DMS153 (cell line): ENCODE results near the gene FAM83E.
"Not testable (repeated sequence)": the region's sequence is repeated elsewhere in the genome, so short reads cannot be mapped to it uniquely, and the experiment has no call there.

Experiments used
- DNase-seq: peaks from one replicate; lab custom pipeline; 2025; lab: John Stamatoyannopoulos, UW

FAM83E gene

DNA sequence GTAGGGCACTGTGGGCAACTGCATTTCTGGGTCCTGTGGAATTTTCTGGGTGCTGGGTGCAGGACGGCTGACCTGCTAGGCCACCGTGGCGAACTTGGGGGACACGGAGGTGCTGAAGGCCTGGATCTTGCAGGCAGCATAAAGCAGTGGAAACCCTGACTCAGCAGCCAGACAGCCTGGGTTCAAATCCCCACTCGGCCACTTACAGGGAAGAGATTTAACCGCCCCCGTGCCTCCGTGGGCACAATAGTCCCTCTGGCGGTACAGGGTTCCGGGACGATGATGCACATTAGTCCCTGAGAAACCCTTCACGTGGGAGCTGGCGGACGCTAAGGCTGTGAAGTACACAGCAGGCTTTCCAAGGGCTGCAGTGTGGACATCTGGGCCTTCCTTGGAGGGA, 3.0 kb downstream of the FAM83E start:
- DNase-seq, result no peak

DNA sequence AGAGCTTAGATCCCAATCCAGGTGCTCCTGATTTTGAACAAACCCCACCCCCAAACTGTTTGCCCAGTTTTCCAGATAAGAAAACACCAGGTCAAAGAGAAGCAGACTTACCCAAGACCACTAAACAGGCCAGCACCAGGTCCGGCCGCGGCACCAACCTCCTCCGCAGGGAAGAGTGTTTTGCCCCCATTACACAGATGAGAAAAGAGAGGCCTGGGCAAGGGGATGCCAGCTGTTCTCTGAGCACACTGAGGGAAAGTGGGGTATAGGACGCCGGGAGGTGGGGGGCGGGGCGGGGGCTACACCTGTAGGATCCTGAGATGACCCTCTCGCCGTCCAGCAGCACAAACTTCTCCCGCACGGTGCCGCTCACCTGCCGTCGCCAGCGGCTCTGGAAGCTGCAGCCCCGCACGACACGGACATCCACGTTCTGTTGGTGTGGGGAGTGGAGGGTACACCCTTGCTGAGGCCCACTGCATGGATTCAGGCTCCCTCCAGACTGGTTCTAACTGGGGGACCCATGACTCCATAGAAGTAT, 5.2 kb downstream of the FAM83E start:
- no peak for DNase-seq

DNA sequence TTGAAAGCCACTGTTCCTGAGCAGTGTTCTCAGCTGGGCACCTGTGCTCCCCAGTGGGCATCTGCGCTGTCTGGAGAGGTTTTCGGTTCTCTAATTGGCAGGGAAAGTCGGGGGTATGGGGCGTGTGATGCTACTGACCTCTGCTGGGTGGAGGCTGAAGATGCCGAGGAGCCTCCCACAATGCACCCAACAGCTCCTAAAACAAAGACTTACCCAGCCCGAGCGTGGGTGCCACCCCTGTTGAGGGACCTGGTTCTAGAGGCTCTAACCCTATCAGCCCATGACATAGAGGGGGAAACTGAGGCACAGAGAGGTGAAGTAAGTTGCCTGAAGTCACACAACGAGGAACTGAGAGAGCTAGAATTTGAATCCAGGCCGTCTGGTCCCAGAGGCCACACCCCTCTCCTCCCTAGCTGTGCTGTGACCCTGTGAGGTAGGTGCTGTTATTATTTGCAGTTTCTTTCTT, 6.0 kb downstream of the FAM83E start:
- no peak for DNase-seq

DNA sequence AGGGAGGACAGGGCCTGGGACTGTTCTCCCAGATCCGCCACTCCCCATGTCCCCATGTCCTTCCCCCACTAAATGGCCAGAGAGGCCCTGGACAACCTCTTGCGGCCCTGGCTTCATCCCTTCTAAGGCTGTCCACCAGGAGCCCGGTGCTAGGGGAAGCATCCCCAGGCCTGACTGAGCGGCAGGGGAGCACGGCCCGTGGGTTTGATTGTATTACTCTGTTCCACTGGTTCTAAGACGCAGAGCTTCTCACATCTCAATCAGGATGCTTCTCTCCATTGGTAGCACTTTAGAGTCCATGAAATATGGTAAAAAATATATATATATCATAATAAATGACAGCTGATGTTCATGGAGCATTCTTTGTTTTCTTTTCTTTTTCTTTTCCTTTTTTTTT, 7.5 kb downstream of the FAM83E start:
- no peak for DNase-seq

DNA sequence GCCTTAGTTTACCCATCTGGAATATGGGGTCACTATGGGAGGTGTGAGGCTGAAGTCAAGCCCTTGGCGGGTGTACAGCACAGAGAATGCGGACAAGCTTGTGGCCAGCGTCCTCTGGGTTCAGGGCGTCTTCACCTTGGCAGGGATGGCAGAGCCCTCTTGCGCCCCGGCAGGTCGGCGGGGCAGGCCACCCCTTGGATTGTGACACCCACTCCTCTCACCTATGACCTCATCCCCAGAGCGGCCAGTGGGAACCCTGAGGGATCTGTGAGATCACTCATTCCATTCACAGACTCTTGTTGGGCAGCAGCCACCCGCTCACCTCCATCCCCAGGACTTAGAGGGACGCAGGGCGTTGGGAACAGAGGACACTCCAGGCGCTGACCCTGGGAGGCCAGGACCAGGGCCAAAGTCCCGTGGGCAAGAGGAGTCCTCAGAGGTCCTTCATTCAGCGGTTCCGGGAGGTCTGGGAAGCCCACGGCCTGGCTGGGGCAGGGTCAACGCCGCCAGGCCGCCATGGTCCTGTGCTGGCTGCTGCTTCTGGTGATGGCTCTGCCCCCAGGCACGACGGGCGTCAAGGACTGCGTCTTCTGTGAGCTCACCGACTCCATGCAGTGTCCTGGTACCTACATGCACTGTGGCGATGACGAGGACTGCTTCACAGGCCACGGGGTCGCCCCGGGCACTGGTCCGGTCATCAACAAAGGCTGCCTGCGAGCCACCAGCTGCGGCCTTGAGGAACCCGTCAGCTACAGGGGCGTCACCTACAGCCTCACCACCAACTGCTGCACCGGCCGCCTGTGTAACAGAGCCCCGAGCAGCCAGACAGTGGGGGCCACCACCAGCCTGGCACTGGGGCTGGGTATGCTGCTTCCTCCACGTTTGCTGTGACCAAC, 8.2 kb downstream of the FAM83E start, which contains the start of gene SPACA4:
Gene SPACA4, plus strand, starts transcription at position 280 of the 896 bp plus-strand sequence. Its CDS starts 237 bp downstream, at position 517.
- DNase-seq, result no peak

DNA sequence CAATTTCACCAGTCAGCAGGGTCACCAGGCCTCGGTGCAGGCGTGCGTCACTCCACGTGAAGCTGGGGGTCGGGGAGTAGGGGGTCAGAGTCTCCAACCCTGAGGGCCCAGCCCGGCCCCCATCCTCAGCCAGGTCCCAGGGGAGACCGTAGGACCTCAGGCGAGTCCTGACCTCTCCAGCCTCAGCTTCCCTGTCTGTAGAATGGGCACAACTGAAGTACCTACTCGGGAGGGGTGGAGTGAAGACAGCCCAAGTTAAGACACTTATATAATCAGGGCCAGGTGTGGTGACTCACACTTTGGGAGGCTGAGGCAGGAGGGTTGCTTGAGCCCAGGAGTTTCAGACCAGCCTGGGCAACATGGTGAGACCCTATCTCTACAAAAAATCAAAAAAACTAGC, 11.0 kb downstream of the FAM83E start:
- no peak for DNase-seq

DNA sequence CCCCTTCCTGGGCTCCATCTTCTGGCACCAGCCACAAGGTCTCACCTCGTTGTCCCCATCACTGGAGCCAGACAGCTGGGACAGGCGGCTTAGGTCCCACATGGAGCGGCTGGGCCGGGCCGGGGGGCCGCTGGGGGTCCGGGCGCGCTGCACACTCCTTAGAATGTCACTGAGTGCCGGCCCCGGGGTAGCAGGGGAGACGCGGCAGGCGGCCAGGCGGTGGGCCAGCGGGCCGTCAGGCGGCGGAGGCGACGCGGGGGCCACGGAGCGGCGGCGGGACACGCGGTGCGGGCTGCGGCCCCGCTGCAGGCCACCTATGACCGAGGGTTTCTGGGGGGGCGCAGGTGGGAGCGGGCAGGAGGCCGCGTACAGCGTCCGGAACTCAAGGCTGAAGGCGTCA, 11.4 kb downstream of the FAM83E start:
- DNase-seq, result no peak

DNA sequence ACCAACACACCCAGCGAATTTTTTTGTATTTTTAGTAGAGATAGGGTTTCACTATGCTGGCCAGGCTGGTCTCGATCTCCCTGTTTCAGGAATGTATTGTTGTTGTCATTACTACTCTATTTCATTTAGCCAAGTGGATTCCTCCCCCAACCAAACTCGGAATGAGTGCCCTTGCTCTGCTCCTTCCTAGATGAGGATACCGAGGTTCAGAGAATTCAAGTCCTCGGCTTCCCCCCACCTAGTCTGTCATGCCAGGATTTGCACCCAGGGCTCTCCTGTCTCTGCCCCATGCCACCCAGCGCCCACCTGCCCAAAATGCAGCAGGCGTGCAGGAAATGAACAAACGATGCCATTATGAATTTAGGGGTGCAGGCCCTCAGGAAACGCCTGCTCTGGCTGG, 11.9 kb downstream of the FAM83E start:
- DNase-seq, result no peak

DNA sequence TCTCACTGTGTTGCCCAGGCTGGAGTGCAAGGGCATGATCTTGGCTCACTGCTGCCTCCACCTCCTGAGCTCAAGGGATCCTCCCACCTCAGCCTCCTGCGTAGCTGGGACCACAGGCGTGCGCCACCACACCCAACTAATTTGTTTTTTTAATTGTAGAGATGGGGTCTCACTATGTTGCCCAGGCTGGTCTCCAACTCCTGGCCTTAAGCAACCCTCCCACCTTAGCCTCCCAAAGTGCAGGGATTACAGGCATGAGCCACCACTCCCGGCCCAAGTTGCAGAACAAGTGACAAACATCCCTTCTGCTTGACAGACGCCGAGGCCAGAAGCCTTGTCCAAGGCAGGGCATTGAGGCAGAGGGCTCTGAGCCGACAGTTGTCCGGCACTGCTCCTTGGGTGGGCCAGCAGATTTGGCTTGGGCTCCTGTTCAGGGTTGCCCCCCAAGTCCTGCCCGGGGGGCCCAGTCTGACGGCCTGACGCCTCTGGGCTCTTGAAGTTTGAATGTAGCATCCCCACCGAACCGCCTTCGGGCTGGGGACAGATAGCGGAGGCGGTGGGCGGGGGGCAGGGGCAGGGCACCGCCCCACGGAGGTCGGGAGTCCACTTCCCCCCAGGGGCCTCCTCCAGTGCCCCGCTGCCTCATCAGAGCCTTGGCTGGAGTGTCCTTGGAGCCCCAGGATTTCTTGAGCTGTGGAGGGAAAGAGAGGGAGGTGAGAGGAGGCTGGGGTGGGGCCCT, 14.0 kb downstream of the FAM83E start:
- no peak for DNase-seq

DNA sequence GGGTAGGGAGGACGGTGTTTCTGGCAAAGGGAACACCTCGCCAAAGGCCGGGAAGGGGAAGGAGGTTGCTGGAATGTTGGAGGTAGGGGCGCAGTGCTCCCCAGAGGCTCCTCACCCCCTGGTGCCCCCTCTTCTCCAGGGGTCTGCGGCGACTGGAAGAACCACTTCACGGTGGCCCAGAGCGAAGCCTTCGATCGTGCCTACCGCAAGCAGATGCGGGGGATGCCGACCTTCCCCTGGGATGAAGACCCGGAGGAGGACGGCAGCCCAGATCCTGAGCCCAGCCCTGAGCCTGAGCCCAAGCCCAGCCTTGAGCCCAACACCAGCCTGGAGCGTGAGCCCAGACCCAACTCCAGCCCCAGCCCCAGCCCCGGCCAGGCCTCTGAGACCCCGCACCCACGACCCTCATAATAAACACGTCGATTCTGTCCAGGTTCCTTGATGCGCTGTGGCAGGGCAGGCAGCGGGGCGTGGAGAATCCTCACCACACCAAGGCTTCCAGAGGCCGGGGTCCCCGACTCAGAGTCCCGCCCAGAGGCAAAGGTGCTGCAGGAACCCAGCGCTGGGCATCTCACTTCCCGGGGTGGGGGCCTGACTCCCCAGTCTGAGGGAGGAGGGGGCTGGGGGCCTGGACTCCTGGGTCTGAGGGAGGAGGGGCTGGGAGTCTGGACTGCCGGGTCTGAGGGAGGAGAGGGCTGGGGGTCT, 15.7 kb downstream of the FAM83E start:
- no peak for DNase-seq

DNA sequence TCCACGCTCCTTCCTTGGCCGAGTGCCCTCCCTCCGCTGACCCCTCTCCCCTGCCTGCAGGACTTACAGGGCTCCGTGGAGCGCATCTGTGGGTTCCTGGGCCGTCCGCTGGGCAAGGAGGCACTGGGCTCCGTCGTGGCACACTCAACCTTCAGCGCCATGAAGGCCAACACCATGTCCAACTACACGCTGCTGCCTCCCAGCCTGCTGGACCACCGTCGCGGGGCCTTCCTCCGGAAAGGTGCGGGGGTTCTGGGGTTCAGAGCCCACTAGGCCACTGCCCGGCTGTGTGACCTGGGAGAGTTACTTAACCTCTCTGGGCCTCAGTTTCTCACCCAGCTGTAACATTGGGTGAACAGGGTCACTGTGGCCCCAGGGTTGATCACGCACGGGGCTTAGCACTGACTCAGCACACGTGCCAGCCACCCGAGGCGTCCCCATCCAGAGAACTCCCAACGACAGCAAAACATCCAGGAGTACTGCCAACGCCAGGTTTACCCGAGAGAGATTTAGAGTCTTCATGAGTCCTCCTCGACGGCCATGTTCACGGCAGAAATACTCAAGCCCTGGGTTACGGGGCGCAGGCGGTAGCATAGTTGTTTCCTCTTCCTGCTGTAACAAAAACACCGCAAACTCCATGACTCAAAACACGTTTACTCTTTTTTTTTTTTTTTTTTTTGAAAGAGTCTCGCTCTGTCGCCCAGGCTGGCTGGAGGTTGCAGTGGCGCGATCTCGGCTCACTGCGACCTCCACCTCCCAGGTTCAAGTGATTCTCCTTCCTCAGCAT, 18.0 kb downstream of the FAM83E start:
- no peak for DNase-seq

DNA sequence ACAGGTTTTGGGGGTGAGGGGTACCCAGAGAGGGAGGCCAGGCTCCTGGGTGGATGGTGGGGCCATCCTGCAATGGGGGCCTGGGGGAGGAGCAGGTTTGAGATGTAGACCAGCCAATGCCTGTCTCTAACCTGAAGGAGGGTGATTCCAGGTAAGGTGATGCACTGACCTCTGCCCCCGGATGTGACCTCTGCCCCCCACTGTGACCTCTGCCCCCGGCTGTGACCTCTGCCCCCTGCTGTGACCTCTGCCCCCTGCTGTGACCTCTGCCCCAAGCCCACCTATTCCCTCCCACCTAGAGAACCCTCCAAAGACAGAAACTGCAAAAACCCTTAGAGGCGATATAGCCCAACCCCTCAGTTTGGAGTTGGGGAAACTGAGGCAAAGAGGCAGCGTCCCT, 18.6 kb downstream of the FAM83E start:
- DNase-seq, result no peak

DNA sequence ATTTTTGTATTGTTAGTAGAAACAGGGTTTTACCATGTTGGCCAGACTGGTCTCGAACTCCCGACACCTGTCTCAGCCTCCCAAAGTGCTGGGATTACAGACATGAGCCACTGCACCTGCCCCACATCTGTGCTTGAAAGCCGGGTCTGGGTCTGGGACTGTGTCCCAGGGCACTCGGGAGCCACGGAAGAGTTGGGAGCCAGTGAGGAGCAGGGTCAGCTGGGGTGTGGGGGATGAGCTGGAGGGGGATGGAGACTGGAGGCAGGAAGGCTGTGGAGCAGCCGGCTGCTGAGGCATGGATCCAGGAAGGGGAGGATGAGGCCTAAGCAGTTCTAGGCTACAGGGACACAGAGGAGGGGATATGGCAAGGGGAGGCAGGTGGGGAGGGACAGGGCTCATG, 19.0 kb downstream of the FAM83E start:
- DNase-seq, result no peak

DNA sequence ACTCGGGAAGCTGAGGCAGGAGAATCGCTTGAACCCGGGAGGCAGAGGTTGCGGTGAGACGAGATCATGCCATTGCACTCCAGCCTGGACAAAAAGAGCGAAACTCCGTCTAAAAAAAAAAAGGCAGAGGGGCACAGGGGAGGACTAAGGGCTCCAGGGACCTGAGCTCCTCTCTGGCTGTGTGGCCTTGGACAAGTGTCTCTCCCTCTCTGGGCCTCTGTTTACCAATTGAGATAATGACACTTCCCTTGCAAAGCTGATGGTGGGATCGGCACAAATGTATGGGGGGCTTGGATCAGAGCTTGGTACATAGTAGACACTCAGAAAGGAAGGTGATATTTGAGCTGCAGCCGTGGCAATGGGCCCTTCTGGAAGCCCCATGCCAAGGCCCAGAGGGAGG, 19.7 kb downstream of the FAM83E start:
- no peak for DNase-seq

DNA sequence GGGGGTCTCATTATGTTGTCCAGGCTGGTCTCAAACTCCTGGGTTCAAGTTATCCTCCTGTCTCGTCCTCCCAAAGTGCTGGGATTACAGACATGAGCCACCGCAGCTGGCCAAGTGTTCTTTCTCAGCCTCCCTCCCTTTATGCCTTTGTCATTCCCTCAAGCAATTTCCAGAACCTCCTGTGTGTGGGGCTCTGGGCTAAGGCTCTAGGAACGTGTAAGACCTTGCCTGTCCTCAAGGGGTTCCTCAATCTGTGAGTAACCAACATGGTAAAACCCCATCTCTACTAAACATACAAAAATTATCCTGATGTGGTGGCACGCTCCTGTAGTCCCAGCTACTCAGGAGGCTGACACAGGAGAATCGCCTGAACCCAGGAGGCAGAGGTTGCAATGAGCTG, 23.9 kb downstream of the FAM83E start:
- no peak for DNase-seq

DNA sequence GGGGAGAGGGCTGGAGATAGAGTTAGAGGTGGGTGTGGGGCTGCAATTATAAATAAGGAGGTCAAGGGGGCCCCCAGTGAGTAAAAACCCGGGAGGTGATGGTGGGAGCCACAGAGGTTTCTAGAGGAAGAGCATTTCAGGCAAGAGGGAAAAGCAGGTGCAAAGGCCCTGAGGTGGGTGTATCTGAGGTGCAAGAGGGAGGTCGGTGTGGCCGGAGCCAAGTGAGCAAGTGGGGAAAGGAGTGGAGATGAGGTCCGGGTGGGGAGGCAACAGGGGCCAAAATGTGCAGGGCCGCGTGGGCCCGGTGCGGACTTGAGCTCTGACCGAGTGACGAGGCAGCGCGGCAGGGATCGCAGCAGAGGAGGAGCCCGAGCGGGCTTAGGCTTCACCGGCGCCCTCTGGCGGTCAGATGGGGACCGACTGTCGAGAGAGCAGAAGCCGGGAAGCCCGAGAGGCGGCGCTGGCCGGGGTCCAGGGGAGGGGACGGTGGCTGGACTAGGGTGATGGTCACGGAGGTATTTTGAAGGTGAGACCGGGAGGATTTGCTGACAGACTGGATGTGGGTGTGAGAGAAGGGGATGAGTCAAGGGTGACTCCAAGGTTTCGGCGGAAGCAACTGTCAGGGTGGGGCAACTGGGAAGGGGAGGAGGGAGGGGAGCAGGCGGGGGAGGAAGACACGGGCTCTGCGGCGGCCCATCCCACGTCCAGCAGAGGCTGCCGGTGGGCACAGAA, 26.0 kb downstream of the FAM83E start:
- DNase-seq, result peak; percentile 50

DNA sequence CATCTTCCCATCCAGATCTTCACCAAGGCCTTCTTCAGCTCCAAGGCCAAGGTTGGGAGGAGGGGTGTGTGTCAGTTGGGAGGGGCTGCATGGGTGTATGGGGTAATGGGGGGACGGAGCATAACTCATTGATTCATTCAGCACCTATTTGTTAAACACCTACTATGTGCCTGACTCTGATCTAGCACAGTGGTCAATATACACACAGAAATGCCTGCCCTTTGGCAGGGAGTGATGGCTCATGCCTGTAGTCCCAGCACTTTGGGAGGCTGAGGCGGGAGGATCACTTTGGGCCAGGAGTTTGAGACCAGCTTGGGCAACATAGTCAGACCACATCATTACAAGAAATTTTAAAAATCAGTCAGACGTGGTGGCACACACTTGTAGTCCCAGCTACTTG, 27.5 kb downstream of the FAM83E start:
- DNase-seq, result no peak

DNA sequence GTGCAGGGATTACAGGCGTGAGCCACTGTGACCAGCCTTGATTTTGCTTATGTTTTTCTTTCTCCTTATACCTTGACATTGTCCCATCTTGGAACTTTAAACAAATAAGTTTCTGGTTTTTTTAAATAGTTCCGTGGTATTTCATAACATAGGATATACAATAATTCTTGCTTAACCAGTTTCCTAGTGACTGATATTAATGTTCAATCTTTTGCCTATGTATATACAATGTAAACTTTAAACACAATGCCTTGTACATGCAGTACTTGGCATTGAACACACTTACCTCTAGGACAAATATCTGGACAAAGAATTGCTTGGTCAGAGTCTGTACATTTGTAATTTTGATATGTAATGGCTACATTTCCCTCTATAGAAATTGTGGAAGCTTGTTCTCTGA, 32.7 kb downstream of the FAM83E start:
- DNase-seq, result no peak

DNA sequence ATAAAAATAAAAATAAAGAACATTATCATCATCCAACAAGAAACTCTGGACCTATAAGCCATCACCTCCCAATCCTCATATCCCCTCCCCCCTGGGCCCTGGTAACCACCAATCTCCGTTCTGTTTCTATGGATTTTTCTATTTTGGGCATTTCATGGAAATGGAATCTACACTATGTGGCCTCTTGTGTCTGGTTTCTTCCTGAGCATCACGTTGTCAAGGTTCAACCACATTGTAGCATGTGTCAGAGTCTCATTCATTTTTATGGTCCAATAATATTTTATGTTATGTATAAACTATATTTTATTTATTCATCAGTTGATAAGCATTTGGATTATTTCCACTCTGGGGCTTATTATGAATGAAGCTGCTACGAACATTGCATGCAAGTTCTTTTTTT, 36.0 kb downstream of the FAM83E start:
- DNase-seq, result no peak

DNA sequence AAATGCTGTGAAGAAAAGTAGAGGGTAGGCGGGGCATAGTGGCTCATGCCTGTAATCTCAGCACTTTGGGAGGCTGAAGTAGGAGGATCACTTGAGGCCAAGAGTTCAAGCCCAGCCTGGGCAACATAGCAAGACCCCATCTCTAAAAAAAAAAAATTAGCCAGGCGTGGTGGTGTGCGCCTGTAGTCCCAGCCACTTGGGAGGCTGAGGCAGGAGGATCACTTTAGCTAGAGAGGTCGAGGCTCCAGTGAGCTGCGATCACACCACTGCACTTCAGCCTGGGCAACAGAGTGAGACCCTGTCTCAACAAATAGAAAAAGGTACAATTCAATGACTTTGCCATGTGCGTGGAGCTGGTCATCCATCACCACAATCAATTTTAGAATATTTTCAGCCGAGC, 37.0 kb downstream of the FAM83E start:
- not testable (repeated sequence) for DNase-seq
